ENCODE data around the gene CDK11B.

The CDK11B gene

DNA sequence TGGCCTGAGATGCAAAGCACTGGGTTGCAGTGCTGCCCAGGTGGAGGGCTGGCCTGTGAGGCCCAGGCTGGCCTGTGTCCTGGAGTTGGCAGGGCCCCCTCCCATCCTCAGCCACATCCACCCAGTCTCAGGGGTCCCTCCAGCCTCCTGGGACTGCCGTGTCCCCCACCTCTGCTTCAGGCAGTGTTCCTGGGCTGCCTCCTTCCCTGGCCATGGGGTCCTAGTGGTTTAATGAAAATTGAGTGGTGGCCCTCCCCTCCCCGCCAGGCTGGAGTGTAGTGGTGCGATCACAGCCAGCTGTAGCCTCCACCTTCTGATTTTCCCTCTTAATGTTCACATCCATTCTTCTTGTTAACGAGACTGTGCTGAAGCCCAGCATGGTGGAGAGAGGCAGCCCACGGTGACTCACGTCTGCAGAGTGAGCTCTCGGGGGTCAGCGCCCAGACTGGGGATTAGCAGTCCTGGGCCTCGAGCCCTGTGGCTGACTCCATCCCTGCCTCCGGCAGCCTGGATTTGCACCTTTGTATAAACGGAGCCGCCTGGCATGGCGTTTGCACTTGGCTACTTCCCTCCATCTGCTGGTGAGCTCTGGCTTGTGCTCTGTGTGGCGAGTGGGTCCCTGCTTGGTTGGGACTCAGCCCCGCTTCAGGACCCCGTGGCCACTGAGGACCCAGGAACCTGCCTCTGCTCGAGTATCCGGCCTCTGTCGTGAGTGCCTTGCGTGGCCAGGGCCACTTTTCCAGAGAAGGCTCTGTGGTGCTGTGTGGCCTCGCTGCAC lies 36.6 kb downstream of the CDK11B start:
- ATAC-seq (replicated peaks) (no peak), DNase-seq (no peak)
- no peaks in the 10 kb centered on the region for H3K9me3 Mint-ChIP-seq
- H3K4me3 Mint-ChIP-seq: no peak overlapping the region
- H3K36me3 Mint-ChIP-seq: peaks cover 6 to 10% of the 10 kb centered on the region in 2 donors
- H3K4me1 Mint-ChIP-seq: peaks cover 4 to 8% of the 10 kb centered on the region in 2 donors
- H3K27ac Mint-ChIP-seq: no peak overlapping the region
- no peaks in the 10 kb centered on the region for H3K27me3 Mint-ChIP-seq

GRCh38 chr1:1621173-1622009 lies 37.4 kb downstream of the CDK11B start:
- no peak for ATAC-seq (replicated peaks)
- no peak for DNase-seq
- H3K4me1 Mint-ChIP-seq: peaks cover 8 to 11% of the 10 kb centered on the region in 2 donors
- H3K4me3 Mint-ChIP-seq: no peak overlapping the region
- no peaks in the 10 kb centered on the region for H3K9me3 Mint-ChIP-seq
- H3K27me3 Mint-ChIP-seq: no peaks in the 10 kb centered on the region
- H3K27ac Mint-ChIP-seq: no peak overlapping the region
- peaks cover 6 to 10% of the 10 kb centered on the region in 2 donors for H3K36me3 Mint-ChIP-seq

DNA sequence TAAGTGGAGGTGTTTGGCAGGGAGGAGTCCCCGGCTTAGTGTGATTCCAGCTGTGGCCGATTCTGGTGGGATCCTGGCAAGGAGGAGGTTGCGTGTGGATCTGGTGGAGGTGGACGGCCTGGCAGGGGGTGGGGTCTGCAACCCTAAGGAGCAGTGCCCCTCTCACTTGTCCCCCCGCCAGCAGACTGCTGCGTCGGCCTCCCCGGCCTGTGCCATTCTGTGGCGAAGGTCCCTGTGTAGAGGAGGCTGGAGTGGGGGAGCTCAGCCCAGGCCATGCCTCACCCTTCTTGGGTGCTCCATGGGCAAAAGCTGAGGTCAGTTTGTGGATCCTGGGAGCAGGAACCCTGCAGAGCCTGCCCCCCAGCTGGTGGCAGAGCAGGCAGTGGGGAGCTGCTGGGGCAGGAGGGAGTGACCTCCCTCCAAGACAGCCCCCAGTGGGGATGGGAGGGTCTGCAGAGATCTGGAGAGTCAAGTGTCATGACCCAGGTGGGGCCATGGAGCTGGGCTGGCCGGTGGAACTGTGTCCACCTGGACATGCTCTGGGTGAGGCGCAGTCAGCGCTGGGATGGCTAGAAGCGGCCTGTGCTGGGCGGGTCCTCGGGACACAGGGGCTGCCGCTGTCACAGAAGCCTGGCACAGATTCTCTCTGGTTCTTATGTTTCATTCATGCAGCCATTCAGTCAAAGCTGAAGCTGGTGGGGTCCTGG lies 38.2 kb downstream of the CDK11B start:
- peaks cover 6 to 10% of the 10 kb centered on the region in 2 donors for H3K36me3 Mint-ChIP-seq
- H3K27ac Mint-ChIP-seq: no peak overlapping the region
- no peaks in the 10 kb centered on the region for H3K9me3 Mint-ChIP-seq
- no peak for ATAC-seq (replicated peaks)
- peaks cover 8 to 11% of the 10 kb centered on the region in 2 donors for H3K4me1 Mint-ChIP-seq
- no peaks in the 10 kb centered on the region for H3K27me3 Mint-ChIP-seq
- no peak overlapping the region for H3K4me3 Mint-ChIP-seq
- no peak for DNase-seq

GRCh38 chr1:1619917-1620361 lies 38.9 kb downstream of the CDK11B start:
- H3K4me3 Mint-ChIP-seq: no peak overlapping the region
- H3K27me3 Mint-ChIP-seq: no peaks in the 10 kb centered on the region
- H3K27ac Mint-ChIP-seq: no peak overlapping the region
- peaks cover 8 to 11% of the 10 kb centered on the region in 2 donors for H3K4me1 Mint-ChIP-seq
- no peak for ATAC-seq (replicated peaks)
- H3K9me3 Mint-ChIP-seq: no peaks in the 10 kb centered on the region
- peaks cover 6 to 10% of the 10 kb centered on the region in 2 donors for H3K36me3 Mint-ChIP-seq
- DNase-seq: no peak

GRCh38 chr1:1618396-1619068 lies 40.3 kb downstream of the CDK11B start:
- Mint-ChIP-seq H3K27ac (peak overlapping the region; percentile 73), H3K4me1 (peaks cover 20 to 22% of the 10 kb centered on the region in 2 donors), H3K4me3 (no peak overlapping the region), H3K9me3 (no peaks in the 10 kb centered on the region), H3K27me3 (no peaks in the 10 kb centered on the region), H3K36me3 (peaks cover 9 to 10% of the 10 kb centered on the region in 2 donors)
- no peak for DNase-seq
- ATAC-seq (replicated peaks): no peak

DNA sequence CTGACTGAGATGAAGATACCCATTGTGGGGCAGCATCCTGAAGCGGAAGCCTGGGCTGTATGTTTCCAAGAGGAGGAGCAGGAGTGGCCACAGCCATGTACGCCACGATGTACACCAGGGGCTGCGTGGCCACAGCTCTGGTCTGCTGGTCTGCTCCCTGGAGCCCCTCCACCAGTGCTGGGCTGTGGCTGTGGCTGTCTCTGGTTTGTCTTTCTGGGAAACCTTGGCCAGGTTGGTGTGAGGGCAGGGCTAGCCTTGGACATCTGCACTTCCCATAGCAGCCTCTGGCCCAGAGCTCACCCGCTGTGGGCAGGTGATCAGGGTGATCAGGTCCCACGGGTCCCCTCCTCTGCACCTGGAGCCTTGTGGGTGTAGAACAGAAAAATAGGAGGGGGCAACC lies 40.9 kb downstream of the CDK11B start:
- H3K36me3 Mint-ChIP-seq: peaks cover 10 to 11% of the 10 kb centered on the region in 2 donors
- H3K27ac Mint-ChIP-seq: no peak overlapping the region
- H3K9me3 Mint-ChIP-seq: no peaks in the 10 kb centered on the region
- no peak overlapping the region for H3K4me3 Mint-ChIP-seq
- peaks cover 21 to 24% of the 10 kb centered on the region in 2 donors for H3K4me1 Mint-ChIP-seq
- no peaks in the 10 kb centered on the region for H3K27me3 Mint-ChIP-seq
- ATAC-seq (replicated peaks) (no peak), DNase-seq (no peak)

- Mint-ChIP-seq H3K27me3 (no peaks in the 10 kb centered on the region), H3K9me3 (no peaks in the 10 kb centered on the region), H3K27ac (peak overlapping the region; percentile 25), H3K4me3 (peak overlapping the region; percentile 78 to 82), H3K4me1 (peaks cover 18 to 24% of the 10 kb centered on the region in 2 donors), H3K36me3 (peaks cover 8 to 10% of the 10 kb centered on the region in 2 donors)
- ATAC-seq (replicated peaks) (no peak), DNase-seq (no peak)
Observed at GRCh38 chr1:1617516-1617915, 41.3 kb downstream of the CDK11B start.

- H3K27me3 Mint-ChIP-seq: no peaks in the 10 kb centered on the region
- peak overlapping the region; percentile 5 for H3K27ac Mint-ChIP-seq
- H3K4me1 Mint-ChIP-seq: peaks cover 18 to 24% of the 10 kb centered on the region in 2 donors
- no peak for ATAC-seq (replicated peaks)
- peaks cover 10 to 12% of the 10 kb centered on the region in 2 donors for H3K36me3 Mint-ChIP-seq
- peak overlapping the region; percentile 78 to 82 for H3K4me3 Mint-ChIP-seq
- no peak for DNase-seq
- H3K9me3 Mint-ChIP-seq: no peaks in the 10 kb centered on the region
Observed at GRCh38 chr1:1616838-1617237, 42.0 kb downstream of the CDK11B start.

DNA sequence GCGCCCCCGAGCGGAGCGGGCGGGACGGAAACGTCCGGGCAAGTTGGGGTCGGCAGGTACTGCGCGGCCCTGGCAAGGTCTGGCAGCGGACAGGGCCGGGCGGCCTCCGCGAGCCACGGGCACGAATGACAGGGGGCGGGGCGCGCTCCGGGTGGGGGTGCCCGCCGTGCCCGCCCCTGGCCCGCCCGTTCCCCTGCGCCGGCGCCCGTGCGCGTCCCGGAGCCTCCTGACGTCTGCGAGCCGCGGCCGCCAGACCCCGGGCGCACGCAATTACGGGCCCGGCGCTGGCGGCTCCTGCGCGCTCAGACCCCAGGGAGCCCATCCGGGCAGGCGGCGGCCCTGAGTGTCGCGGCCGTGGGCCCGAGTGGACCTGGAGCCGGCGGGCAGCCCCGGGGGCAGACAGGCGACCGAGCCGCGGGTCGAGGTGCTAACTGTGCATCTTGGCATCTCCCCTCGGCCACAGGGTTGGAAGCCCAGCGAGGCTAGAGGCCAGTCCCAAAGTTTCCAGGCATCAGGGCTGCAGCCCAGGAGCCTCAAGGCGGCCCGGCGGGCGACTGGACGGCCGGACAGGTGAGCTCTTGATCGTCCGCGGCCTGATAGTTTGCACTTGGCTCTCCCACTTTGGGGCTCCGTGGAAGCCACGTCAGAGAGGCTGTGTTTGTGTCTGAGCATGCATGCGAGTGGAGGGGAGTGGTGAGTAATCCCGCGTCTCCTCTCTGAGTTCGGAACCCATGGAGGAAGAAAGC lies 42.6 kb downstream of the CDK11B start:
- H3K9me3 Mint-ChIP-seq: no peaks in the 10 kb centered on the region
- H3K27ac Mint-ChIP-seq: peak overlapping the region; percentile 81
- peak overlapping the region; percentile 78 to 82 for H3K4me3 Mint-ChIP-seq

DNA sequence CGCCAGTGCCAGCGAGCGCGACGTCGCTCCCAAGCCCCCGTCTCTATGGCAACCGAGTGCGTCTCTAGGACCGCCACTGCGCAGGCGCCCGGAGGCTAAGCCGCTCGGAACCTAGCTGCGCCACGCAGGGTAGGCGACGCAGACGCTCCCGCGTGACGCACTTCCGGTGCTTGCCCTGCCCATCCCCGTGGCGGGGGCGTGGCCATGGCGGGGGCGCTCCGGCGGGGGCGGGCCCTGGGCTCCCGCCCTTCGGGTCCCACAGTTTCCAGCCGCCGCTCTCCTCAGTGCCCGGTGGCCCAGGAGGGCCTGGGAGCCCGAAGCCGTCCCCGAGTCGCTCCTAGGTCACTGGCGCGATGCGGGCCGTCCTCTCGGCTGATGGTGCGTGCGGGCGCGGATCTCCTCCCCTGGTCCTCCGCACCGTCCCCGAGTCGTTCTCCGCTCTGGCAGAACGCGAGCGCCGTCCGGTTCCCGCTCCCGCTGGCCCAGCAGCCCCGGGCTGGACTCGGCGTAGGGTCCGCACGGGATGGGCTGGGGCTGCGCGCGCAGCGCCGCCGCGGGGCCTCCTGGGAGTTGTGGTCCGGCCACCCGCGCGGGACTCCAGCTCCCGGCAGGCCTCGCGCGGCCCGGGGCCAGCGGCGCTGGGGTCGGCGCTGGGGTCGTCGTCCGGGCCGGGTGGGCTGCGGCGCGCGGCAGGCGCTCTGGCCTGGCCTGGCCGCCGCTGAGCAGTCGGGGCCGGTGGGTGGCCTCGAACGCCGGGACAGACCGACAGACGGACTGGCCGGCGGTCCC lies 43.4 kb downstream of the CDK11B start, which contains the start of gene MIB2:
MIB2 (plus strand) TSS at position 245 of the 789 bp plus-strand sequence. CDS start 7,953 bp downstream, outside the sequence.
- Mint-ChIP-seq H3K36me3 (peaks cover 12% of the 10 kb centered on the region in 2 donors), H3K9me3 (no peaks in the 10 kb centered on the region), H3K4me3 (peak within 1 kb of the TSS; percentile 91 to 93), H3K27ac (peak within 1 kb of the TSS; percentile 95), H3K27me3 (no peaks in the 10 kb centered on the region), H3K4me1 (peaks cover 19 to 23% of the 10 kb centered on the region in 2 donors)
- ATAC-seq (replicated peaks) (peak; percentile 90 to 92), DNase-seq (peak; percentile 97)

More for the DNA sequence above, 42.6 kb downstream of the CDK11B start:
- Mint-ChIP-seq H3K27me3 (no peaks in the 10 kb centered on the region), H3K36me3 (peaks cover 10 to 12% of the 10 kb centered on the region in 2 donors), H3K4me1 (peaks cover 18 to 24% of the 10 kb centered on the region in 2 donors)
- ATAC-seq (replicated peaks) (peak; percentile 37 to 38), DNase-seq (no peak)

- ATAC-seq (replicated peaks) (no peak), DNase-seq (no peak)
- Mint-ChIP-seq H3K27ac (peak overlapping the region; percentile 95), H3K36me3 (peaks cover 12% of the 10 kb centered on the region in 2 donors), H3K4me1 (peaks cover 19 to 20% of the 10 kb centered on the region in 2 donors), H3K27me3 (no peaks in the 10 kb centered on the region), H3K9me3 (no peaks in the 10 kb centered on the region), H3K4me3 (peak overlapping the region; percentile 91 to 93)
Observed at GRCh38 chr1:1614954-1615255, 43.9 kb downstream of the CDK11B start.

DNA sequence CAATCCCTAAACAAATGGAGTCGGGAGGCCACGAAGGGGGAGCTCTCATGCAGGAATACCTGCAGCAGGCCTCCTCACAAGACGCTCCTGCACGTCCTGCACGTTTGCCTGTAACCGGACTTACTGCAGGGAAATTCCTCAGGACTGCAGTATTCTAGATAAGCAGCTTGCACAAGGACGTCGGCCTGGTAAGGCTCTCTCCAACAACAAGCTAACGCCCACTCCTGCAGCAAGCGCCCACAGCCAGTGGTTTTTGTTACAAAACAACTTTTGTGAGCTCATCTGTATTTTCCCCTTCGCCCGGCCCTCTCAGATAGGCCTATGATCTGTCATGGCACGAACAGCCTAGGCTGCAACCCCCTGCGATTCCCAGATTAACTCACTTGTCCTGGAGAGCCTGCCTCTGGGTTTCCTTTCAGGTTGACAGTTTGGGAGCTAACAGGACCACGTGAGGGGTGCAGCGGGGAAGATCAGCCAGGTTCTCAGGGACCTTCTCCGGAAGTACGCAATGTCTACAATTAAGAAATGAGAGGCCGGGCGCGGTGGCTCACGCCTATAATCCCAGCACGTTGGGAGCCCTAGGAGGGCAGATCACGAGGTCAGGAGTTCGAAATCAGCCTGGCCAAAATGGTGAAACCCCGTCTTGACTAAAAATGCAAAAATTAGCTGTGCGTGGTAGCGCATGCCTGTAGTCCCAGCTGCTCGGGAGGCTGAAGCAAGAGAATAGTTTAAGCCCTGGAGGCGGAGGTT lies 44.4 kb downstream of the CDK11B start:
- peaks cover 19 to 20% of the 10 kb centered on the region in 2 donors for H3K4me1 Mint-ChIP-seq
- ATAC-seq (replicated peaks) (peak in 1 of 2 donors; percentile 9), DNase-seq (no peak)
- peaks cover 12% of the 10 kb centered on the region in 2 donors for H3K36me3 Mint-ChIP-seq
- H3K4me3 Mint-ChIP-seq: peak overlapping the region; percentile 91 to 93
- H3K27ac Mint-ChIP-seq: peak overlapping the region; percentile 95
- H3K27me3 Mint-ChIP-seq: no peaks in the 10 kb centered on the region
- no peaks in the 10 kb centered on the region for H3K9me3 Mint-ChIP-seq

Measured in stimulated activated naive B cell treated with anti-CD40 and anti-IgM and Interleukin-4, amounts not matched to agents 10 μg/mL and 1 μg/mL and 100 μg/mL, for 72 hours (primary cell).